IMR-90 (cell line): ENCODE measurements around the gene FGGY. TPM values are rescaled to one million over a fixed set of nuclear protein-coding genes. Genes with fewer than 3 reads are reported as not detected.

Source experiments
- ATAC-seq: fragments of 200-7000 bp; cut with Tn5 transposase; 2 replicates; pipeline ENCODE4 v1.9.1; 2020; ENCODE audit warnings: low read depth, mild to moderate bottlenecking, moderate library complexity
- BruUV-seq: library from RNA; stranded (reverse); fragments of 400-500 nt; replicated peaks from 2 replicates; lab custom pipeline; 2021; lab: Mats Ljungman, UMichigan
- CTCF ChIA-PET: fragments of 300-600 bp; formaldehyde crosslinking; extraction: SDS; loops from one replicate; lab custom pipeline; 2021; ENCODE audit warnings: antibody characterized with exemption; lab: Yijun Ruan, JAX
- POLR2A ChIA-PET: fragments of 300-600 bp; sonication (Branson Sonifier 250); formaldehyde crosslinking; loops from one replicate; lab custom pipeline; 2022; ENCODE audit warnings: antibody characterized with exemption; ENCODE audit not compliant: unreplicated experiment; lab: Charles Lee
- DNase-seq: peaks from one replicate; pipeline ENCODE4 v3.0.0; 2013
- H2AFZ ChIP-seq: replicated peaks from 2 replicates; pipeline ENCODE3; 2013; ENCODE audit warnings: low read length, mild to moderate bottlenecking; ENCODE audit not compliant: poor library complexity
- H2AK5ac ChIP-seq: 2 replicates; pipeline ENCODE4 v1.6.1; 2013; ENCODE audit warnings: low read depth, low read length, inconsistent platforms
- H2AK9ac ChIP-seq: replicated peaks from 2 replicates; pipeline ENCODE3; 2013; ENCODE audit warnings: mild to moderate bottlenecking, low read depth, low read length, moderate library complexity; ENCODE audit not compliant: poor library complexity
- H2BK120ac ChIP-seq: 2 replicates; pipeline ENCODE4 v1.6.1; 2013; ENCODE audit warnings: low read depth, low read length, inconsistent platforms
- H2BK15ac ChIP-seq: 3 replicates; pipeline ENCODE4 v1.6.1; 2013; ENCODE audit warnings: low read depth, low read length, inconsistent platforms
- H2BK20ac ChIP-seq: 2 replicates; pipeline ENCODE4 v1.6.1; 2013; ENCODE audit warnings: low read depth, mild to moderate bottlenecking, inconsistent platforms, low read length, moderate library complexity
- H2BK5ac ChIP-seq: 2 replicates; pipeline ENCODE4 v1.6.1; 2013; ENCODE audit warnings: mild to moderate bottlenecking, low read depth, low read length, inconsistent platforms; ENCODE audit not compliant: poor library complexity, severe bottlenecking
- H3K14ac ChIP-seq: replicated peaks from 2 replicates; pipeline ENCODE4 v1.6.1; 2013; ENCODE audit warnings: low read depth, low read length, inconsistent platforms
- H3K18ac ChIP-seq: 2 replicates; pipeline ENCODE4 v1.6.1; 2013; ENCODE audit warnings: low read depth, low read length, control low read depth
- H3K23ac ChIP-seq: 2 replicates; pipeline ENCODE4 v1.6.1; 2013; ENCODE audit warnings: low read depth, low read length, inconsistent platforms
- H3K27ac ChIP-seq: 2 replicates; pipeline ENCODE4 v1.5.1; 2013; ENCODE audit warnings: mild to moderate bottlenecking, control low read depth, low read length; ENCODE audit not compliant: insufficient read depth
- H3K27me3 ChIP-seq: 2 replicates; pipeline ENCODE4 v1.6.1; 2013; ENCODE audit warnings: low read length; ENCODE audit not compliant: control insufficient read depth, insufficient read depth
- H3K36me3 ChIP-seq: 2 replicates; pipeline ENCODE4 v1.6.1; 2013; ENCODE audit warnings: low read length, mixed read lengths; ENCODE audit not compliant: control insufficient read depth, insufficient read depth
- H3K4ac ChIP-seq: 2 replicates; pipeline ENCODE4 v1.6.1; 2013; ENCODE audit warnings: low read depth, low read length, inconsistent platforms
- H3K4me1 ChIP-seq: 2 replicates; pipeline ENCODE4 v1.6.1; 2013; ENCODE audit warnings: low read length, mixed read lengths; ENCODE audit not compliant: control insufficient read depth, insufficient read depth
- H3K4me2 ChIP-seq: 2 replicates; pipeline ENCODE4 v1.6.1; 2013; ENCODE audit warnings: low read depth, mild to moderate bottlenecking, control low read depth, low read length, moderate library complexity
- H3K4me3 ChIP-seq: 2 replicates; pipeline ENCODE4 v1.5.1; 2013; ENCODE audit warnings: low read depth, mild to moderate bottlenecking, control low read depth, low read length, moderate library complexity; ENCODE audit not compliant: insufficient read depth
- H3K56ac ChIP-seq: 2 replicates; pipeline ENCODE4 v1.6.1; 2013; ENCODE audit warnings: low read length, inconsistent platforms; ENCODE audit not compliant: insufficient read depth; ENCODE audit errors: extremely low read depth
- H3K79me1 ChIP-seq, 2 experiments: 2 replicates each; pipeline ENCODE4 v1.6.1; 2013; ENCODE audit warnings: low read length in 2 of 2, inconsistent platforms in 1 of 2, low read depth in 1 of 2
- H3K9ac ChIP-seq: 2 replicates; pipeline ENCODE4 v1.6.1; 2013; ENCODE audit warnings: low read depth, low read length, control low read depth
- H3K9me1 ChIP-seq: 2 replicates; pipeline ENCODE4 v1.6.1; 2013; ENCODE audit warnings: low read length, inconsistent platforms; ENCODE audit not compliant: insufficient read depth
- H3K9me3 ChIP-seq: 2 replicates; pipeline ENCODE4 v1.6.1; 2013; ENCODE audit warnings: low read length; ENCODE audit not compliant: control insufficient read depth, insufficient read depth
- H4K20me1 ChIP-seq: 2 replicates; pipeline ENCODE4 v1.6.1; 2013; ENCODE audit warnings: low read length, inconsistent platforms; ENCODE audit not compliant: insufficient read depth
- H4K5ac ChIP-seq: 2 replicates; pipeline ENCODE4 v1.6.1; 2013; ENCODE audit warnings: mild to moderate bottlenecking, low read depth, low read length, control low read depth
- H4K8ac ChIP-seq, 2 experiments: 2 replicates each; pipeline ENCODE4 v1.6.1; 2013; ENCODE audit warnings: low read depth in 2 of 2, low read length in 2 of 2, control low read depth in 1 of 2, inconsistent platforms in 1 of 2
- H4K91ac ChIP-seq: 2 replicates; pipeline ENCODE4 v1.6.1; 2013; ENCODE audit warnings: low read depth, low read length, inconsistent platforms; ENCODE audit not compliant: insufficient read depth
- BHLHE40 ChIP-seq: fragments of 150-350 bp; IDR thresholded peaks from 2 replicates; pipeline ENCODE4 v1.6.1; 2016; ENCODE audit warnings: mild to moderate bottlenecking, low read depth, low read length
- CEBPB ChIP-seq: IDR thresholded peaks from 2 replicates; pipeline ENCODE4 v1.6.1; 2012; ENCODE audit warnings: low read depth, low read length, improper control_type of control experiment
- CHD1 ChIP-seq: IDR thresholded peaks from 2 replicates; pipeline ENCODE4 v1.6.1; 2012; ENCODE audit warnings: low read depth, low read length, improper control_type of control experiment
- CTCF ChIP-seq: conservative IDR thresholded peaks from 2 replicates; pipeline ENCODE4 v1.5.1; 2012; ENCODE audit warnings: mild to moderate bottlenecking, low read depth, low read length, improper control_type of control experiment
- ELK1 ChIP-seq: fragments of 150-350 bp; IDR thresholded peaks from 2 replicates; pipeline ENCODE4 v1.6.1; 2016; ENCODE audit warnings: low read depth, mild to moderate bottlenecking, low read length, moderate library complexity, borderline replicate concordance
- FOS ChIP-seq: fragments of 150-350 bp; IDR thresholded peaks from 2 replicates; pipeline ENCODE4 v1.6.1; 2016; ENCODE audit warnings: low read depth, low read length
- MAFK ChIP-seq: IDR thresholded peaks from 2 replicates; pipeline ENCODE4 v1.6.1; 2012; ENCODE audit warnings: low read depth, low read length, improper control_type of control experiment
- MAZ ChIP-seq: IDR thresholded peaks from 2 replicates; pipeline ENCODE4 v1.6.1; 2012; ENCODE audit warnings: low read depth, mild to moderate bottlenecking, low read length, improper control_type of control experiment, moderate library complexity, borderline replicate concordance
- MXI1 ChIP-seq: IDR thresholded peaks from 2 replicates; pipeline ENCODE4 v1.6.1; 2012; ENCODE audit warnings: low read depth, mild to moderate bottlenecking, low read length, moderate library complexity, borderline replicate concordance
- NFE2L2 ChIP-seq: fragments of 150-350 bp; IDR thresholded peaks from 2 replicates; pipeline ENCODE4 v1.6.1; 2016; ENCODE audit warnings: low read depth, mild to moderate bottlenecking, low read length
- POLR2A ChIP-seq: IDR thresholded peaks from 2 replicates; pipeline ENCODE4 v1.6.1; 2012; ENCODE audit warnings: mild to moderate bottlenecking, low read depth, low read length
- RAD21 ChIP-seq: IDR thresholded peaks from 2 replicates; pipeline ENCODE4 v1.6.1; 2012; ENCODE audit warnings: low read length, improper control_type of control experiment
- RCOR1 ChIP-seq: IDR thresholded peaks from 2 replicates; pipeline ENCODE4 v1.6.1; 2012; ENCODE audit warnings: mild to moderate bottlenecking, low read length, improper control_type of control experiment; ENCODE audit not compliant: insufficient replicate concordance
- RFX5 ChIP-seq: IDR thresholded peaks from 2 replicates; pipeline ENCODE4 v1.8.0; 2012; ENCODE audit warnings: low read depth, mild to moderate bottlenecking, low read length, moderate library complexity
- SMC3 ChIP-seq: fragments of 150-350 bp; IDR thresholded peaks from 2 replicates; pipeline ENCODE4 v1.6.1; 2016; ENCODE audit warnings: low read depth, mild to moderate bottlenecking, antibody characterized with exemption, low read length, moderate library complexity
- USF2 ChIP-seq: fragments of 150-350 bp; IDR thresholded peaks from 2 replicates; pipeline ENCODE4 v1.6.1; 2017; ENCODE audit warnings: mild to moderate bottlenecking, antibody characterized with exemption, low read length, low read depth
- WGBS, 2 experiments: methylation state at CpG; one replicate each; pipeline versions ENCODE4 v1.1.5 to v1.1.7; 2013; ENCODE audit warnings: missing lambda C conversion rate in 2 of 2; ENCODE audit not compliant: insufficient read length in 1 of 2; ENCODE audit errors: extremely low coverage in 2 of 2; 5-methylcytosine and 5-hydroxymethylcytosine counted together
- dilution Hi-C: fragments of 300-500 bp; cut with HindIII; formaldehyde crosslinking; loops from one replicate; pipeline ENCODE4 v1.14.3; 2018; ENCODE audit warnings: low sequenced_read_pairs; ENCODE audit not compliant: unreplicated experiment
- in situ Hi-C: fragments of 300-500 bp; cut with MboI; formaldehyde crosslinking; loops from 3 replicates; pipeline ENCODE4 v1.14.3; 2019; ENCODE audit warnings: low sequenced_read_pairs, inconsistent platforms, mixed read lengths
- intact Hi-C: fragments of 100-400 bp; cut with micrococcal nuclease; formaldehyde crosslinking; loops from 2 replicates; pipeline ENCODE4 v1.10.0; 2022
- polyA plus RNA-seq, 3 experiments: library from polyadenylated mRNA; depleted of rRNA; stranded (reverse); fragments of >200 nt; gene quantifications; 2 replicates each; pipeline ENCODE4 v1.2.3, GENCODE V29; 2012; ENCODE audit warnings: low replicate concordance in 1 of 3
- total RNA-seq: library from RNA; depleted of rRNA; stranded (reverse); fragments of >200 nt; gene quantifications from 2 replicates; pipeline ENCODE4 v1.2.3, GENCODE V29; 2012

FGGY gene
- total and polyA plus RNA-seq, 2 of the 4 experiments (the other 2 are of a cell fraction): 5.6 to 14.0 TPM

- Histone ChIP-seq H3K23ac (no peak overlapping the region), H3K14ac (no peak overlapping the region), H3K27me3 (no peaks in the 10 kb centered on the region), H3K56ac (no peak overlapping the region), H2AK9ac (no peak overlapping the region), H3K9ac (no peak overlapping the region), H3K4ac (0 out of 2 replicates have a peak overlapping the region, but pooled peaks have one; percentile 14), H2BK5ac (peak overlapping the region; percentile 10), H3K4me3 (no peak overlapping the region), H4K20me1 (no peaks in the 10 kb centered on the region), H3K4me1 (peaks cover 7% of the 10 kb centered on the region; the same call in 1 of the 2 replicates), H3K27ac (no peak overlapping the region), H3K36me3 (no peaks in the 10 kb centered on the region), H4K91ac (peak overlapping the region; percentile 58; the same call in 1 of the 2 replicates), H2AK5ac (0 out of 2 replicates have a peak overlapping the region, but pooled peaks have one; percentile 10), H2BK20ac (peak overlapping the region; percentile 69), H3K9me3 (no peaks in the 10 kb centered on the region), H3K4me2 (no peak overlapping the region), H3K79me1 (0 out of 4 replicates have a peak, but pooled peaks cover 0 to 4% of the 10 kb centered on the region in 2 experiments), H4K8ac (0 out of 4 replicates have a peak overlapping the region, but pooled peaks of 1 of the 2 experiments have one; percentile 19), H3K18ac (peak overlapping the region; percentile 61; the same call in 1 of the 2 replicates), H4K5ac (peak overlapping the region; percentile 33; the same call in 1 of the 2 replicates), H3K9me1 (peaks cover 15% of the 10 kb centered on the region), H2BK120ac (peak overlapping the region; percentile 51), H2AFZ (no peak overlapping the region), H2BK15ac (peak overlapping the region; percentile 87)
- intact Hi-C loops (loop anchor here (5.0 kb wide), 2 partner anchors 214 to 701 kb away; partner anchors contain the start of gene JUN), in situ Hi-C loops (no loop called here), dilution Hi-C loops (no loop called here)
- ChIA-PET POLR2A (no interaction called here), CTCF (interaction anchor here (0.6 kb wide), 1 partner anchor 83 kb away, joined by 3 read pairs; no protein-coding TSS in a partner anchor)
- no TSS peak for BruUV-seq
- TF ChIP-seq CHD1: no peak
- TF ChIP-seq MAZ: no peak
- no peak for TF ChIP-seq FOS
- TF ChIP-seq POLR2A: no peak
- no peak for TF ChIP-seq BHLHE40
- no peak for TF ChIP-seq MXI1
- no peak for TF ChIP-seq CTCF
- no peak for TF ChIP-seq SMC3
- no peak for TF ChIP-seq NFE2L2
- no peak for TF ChIP-seq USF2
- TF ChIP-seq RCOR1: no peak
- no peak for TF ChIP-seq RFX5
- TF ChIP-seq CEBPB: no peak
- no peak for TF ChIP-seq RAD21
- no peak for TF ChIP-seq MAFK
- no peak for TF ChIP-seq ELK1
- DNase-seq (no peak), ATAC-seq (no peak)
- 100% methylated on average over 1 of the region's 1 CpG; no CpG with 5 or more reads in 1 of the 2 experiments for WGBS, 2 experiments
Observed at GRCh38 chr1:59482986-59483385, 186.1 kb downstream of the FGGY start.
